Endothelial cell (in vitro differentiated cells): ENCODE data around the gene SGSH. TPM values are rescaled to one million over a fixed set of nuclear protein-coding genes. Genes with fewer than 3 reads are reported as not detected.

ENCODE experiments used
- DNase-seq: peaks from one replicate; pipeline ENCODE4 v3.0.0; 2021; ENCODE audit warnings: low spot score
- H3K27ac Mint-ChIP-seq: one replicate; pipeline ENCODE4 v1.8.0; 2021; ENCODE audit warnings: mixed read lengths, inconsistent platforms; ENCODE audit not compliant: unreplicated experiment
- H3K27me3 Mint-ChIP-seq: one replicate; pipeline ENCODE4 v1.8.0; 2021; ENCODE audit warnings: mild to moderate bottlenecking, moderate library complexity, mixed read lengths, inconsistent platforms; ENCODE audit not compliant: unreplicated experiment
- H3K36me3 Mint-ChIP-seq: one replicate; pipeline ENCODE4 v1.8.0; 2021; ENCODE audit warnings: mild to moderate bottlenecking, low read depth, mixed read lengths, inconsistent platforms; ENCODE audit not compliant: unreplicated experiment
- H3K4me1 Mint-ChIP-seq: one replicate; pipeline ENCODE4 v1.8.0; 2021; ENCODE audit warnings: mild to moderate bottlenecking, mixed read lengths, inconsistent platforms; ENCODE audit not compliant: unreplicated experiment
- H3K4me3 Mint-ChIP-seq: one replicate; pipeline ENCODE4 v1.8.0; 2021; ENCODE audit warnings: mild to moderate bottlenecking, mixed read lengths, inconsistent platforms; ENCODE audit not compliant: unreplicated experiment
- H3K9me3 Mint-ChIP-seq: one replicate; pipeline ENCODE4 v1.8.0; 2021; ENCODE audit warnings: mixed read lengths, inconsistent platforms; ENCODE audit not compliant: unreplicated experiment
- long read RNA-seq: library from polyadenylated mRNA; unstranded; transcript quantifications from one replicate; pipeline ENCODE4 v2.0.0, GENCODE V29; 2020; ENCODE audit not compliant: unreplicated experiment
- total RNA-seq: library from RNA; stranded (reverse); fragmentation: NEBNext Ultra II Directional; extraction: Animal tissue kit (Norgen Biotek cat#: 25700); gene quantifications from one replicate; pipeline ENCODE4 v1.2.1, GENCODE V29; 2021; ENCODE audit not compliant: unreplicated experiment
- TF ChIP-seq, protein P1 (sequence below): fragments of 200-600 bp; sonication (generic); IDR thresholded peaks from one replicate; pipeline ENCODE4 v1.5.0; 2021; ENCODE audit warnings: antibody characterized with exemption; ENCODE audit not compliant: unreplicated experiment

SGSH gene
- total RNA-seq, result 76.0 TPM
- long read RNA-seq, transcript SGSH-201 (8 exons, 2,784 nt), result major isoform, 10 of 15 reads
- long read RNA-seq, partial matches to known transcripts, result 3 of 15 reads
- long read RNA-seq, other reads (novel, unspliced or antisense), result 1 of 15 reads

DNA sequence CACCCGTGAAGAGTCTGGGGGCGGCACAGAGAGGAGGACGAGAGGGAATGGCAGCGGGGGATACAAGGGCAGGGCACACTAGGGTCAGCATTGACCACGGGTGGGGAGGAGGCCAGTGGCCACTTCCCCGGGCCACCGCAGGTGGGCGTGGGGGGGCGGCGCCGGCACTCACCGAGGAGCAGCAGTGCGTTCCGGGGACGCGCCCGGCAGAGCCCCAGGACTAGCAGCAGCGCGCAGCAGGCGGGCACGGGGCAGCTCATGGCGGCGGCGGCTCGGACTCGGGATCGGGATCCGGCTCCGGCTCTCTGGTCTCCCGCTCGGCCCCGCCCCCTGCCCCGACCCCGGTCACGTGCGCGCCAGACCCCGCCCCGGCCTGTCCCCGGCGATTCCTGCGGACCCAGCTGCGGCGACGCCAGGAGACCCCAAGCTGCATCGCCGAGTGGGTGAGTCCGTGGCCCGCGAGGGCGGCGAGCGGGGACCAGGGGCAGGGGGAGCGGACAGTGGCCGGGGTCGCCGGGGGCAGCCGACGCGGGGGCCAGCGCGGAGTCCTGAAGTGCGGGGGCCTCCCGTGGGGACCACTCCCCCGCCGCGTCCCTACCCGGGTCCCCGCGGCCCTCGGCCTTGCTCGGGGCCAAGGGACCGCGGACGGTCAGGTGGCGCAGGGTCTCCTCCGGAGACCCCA, at the start of gene SGSH, which contains the start of gene SLC26A11:
SGSH (minus strand) TSS at position 280 of the 682 bp plus-strand sequence; CDS start at position 260, 20 bp downstream.
SLC26A11 (plus strand) TSS at position 374 of the 682 bp plus-strand sequence. CDS start 1,134 bp downstream, outside the sequence.
- peaks cover 8% of the 10 kb centered on the region for H3K27me3 Mint-ChIP-seq
- TF ChIP-seq, protein P1, sequence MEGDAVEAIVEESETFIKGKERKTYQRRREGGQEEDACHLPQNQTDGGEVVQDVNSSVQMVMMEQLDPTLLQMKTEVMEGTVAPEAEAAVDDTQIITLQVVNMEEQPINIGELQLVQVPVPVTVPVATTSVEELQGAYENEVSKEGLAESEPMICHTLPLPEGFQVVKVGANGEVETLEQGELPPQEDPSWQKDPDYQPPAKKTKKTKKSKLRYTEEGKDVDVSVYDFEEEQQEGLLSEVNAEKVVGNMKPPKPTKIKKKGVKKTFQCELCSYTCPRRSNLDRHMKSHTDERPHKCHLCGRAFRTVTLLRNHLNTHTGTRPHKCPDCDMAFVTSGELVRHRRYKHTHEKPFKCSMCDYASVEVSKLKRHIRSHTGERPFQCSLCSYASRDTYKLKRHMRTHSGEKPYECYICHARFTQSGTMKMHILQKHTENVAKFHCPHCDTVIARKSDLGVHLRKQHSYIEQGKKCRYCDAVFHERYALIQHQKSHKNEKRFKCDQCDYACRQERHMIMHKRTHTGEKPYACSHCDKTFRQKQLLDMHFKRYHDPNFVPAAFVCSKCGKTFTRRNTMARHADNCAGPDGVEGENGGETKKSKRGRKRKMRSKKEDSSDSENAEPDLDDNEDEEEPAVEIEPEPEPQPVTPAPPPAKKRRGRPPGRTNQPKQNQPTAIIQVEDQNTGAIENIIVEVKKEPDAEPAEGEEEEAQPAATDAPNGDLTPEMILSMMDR, result no peak
- peaks cover 35% of the 10 kb centered on the region for H3K36me3 Mint-ChIP-seq
- H3K9me3 Mint-ChIP-seq, result no peaks in the 10 kb centered on the region
- peak within 1 kb of the TSS; percentile 90 for H3K27ac Mint-ChIP-seq
- peaks cover 20% of the 10 kb centered on the region for H3K4me1 Mint-ChIP-seq
- peak; percentile 90 for DNase-seq
- H3K4me3 Mint-ChIP-seq, result peak within 1 kb of the TSS; percentile 95

DNA sequence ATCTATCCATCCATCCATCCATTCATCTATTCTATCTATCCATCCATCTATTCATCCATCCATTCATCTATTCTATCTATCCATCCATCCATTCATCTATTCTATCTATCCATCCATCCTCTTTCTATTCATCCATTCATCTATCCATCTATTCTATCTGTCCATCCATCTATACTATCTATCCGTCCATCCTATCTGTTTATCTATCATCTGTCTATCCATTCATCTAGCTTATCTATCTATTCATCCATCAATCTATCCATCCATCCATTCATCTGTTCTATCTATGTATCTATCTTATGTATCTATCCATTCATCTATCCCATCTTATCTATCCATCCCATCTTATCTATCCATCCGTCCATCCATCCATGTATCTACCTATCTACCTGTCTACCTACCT, 49.3 kb upstream of the SGSH start:
- Mint-ChIP-seq H3K36me3 (peaks cover 18% of the 10 kb centered on the region), H3K27me3 (peaks cover 10% of the 10 kb centered on the region), H3K4me1 (peaks cover 20% of the 10 kb centered on the region), H3K4me3 (no peak overlapping the region), H3K27ac (no peak overlapping the region), H3K9me3 (no peaks in the 10 kb centered on the region)
- DNase-seq, result no peak
- TF ChIP-seq, protein P1, result no peak

DNA sequence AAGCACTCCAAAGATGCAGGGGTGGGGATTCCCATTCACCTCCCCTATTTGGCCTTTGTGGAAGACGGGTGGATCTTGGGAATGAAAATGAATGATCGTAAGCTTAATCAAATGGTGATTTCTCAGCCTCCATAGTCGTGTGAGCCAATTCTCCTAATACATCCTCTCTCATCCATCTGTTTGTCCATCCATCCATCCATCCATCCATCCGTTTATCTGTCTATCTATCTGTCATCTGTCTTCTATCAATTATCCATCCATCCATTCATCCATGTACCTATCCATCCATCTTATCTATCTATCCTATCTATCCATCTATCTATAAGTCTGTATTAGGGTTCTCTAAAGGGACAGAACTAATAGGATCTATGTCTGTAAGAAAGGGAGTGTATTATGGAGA, 48.3 kb upstream of the SGSH start:
- Mint-ChIP-seq H3K9me3 (no peaks in the 10 kb centered on the region), H3K36me3 (peaks cover 13% of the 10 kb centered on the region), H3K4me1 (peaks cover 19% of the 10 kb centered on the region), H3K27ac (no peak overlapping the region), H3K4me3 (no peak overlapping the region), H3K27me3 (peaks cover 8% of the 10 kb centered on the region)
- no peak for DNase-seq
- TF ChIP-seq, protein P1, result no peak

DNA sequence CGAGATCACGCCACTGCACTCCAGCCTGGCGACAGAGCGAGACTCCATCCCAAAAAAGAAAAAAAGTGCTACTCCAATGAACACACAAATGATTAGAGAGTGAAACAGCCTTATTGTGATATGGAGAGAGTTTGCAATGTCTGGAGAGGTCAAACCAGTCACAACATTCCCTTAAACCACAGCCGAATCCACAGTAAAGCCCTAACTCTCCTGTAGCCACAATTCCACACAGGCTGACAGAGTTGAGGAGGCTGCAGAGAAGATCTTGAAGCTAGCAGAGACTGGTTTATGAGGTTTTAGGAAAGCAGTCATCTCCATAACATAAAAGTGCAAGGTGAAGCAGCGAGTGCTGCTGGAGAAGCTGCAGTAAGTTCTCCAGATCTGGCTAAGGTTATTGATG, 47.3 kb upstream of the SGSH start:
- DNase-seq, result no peak
- H3K4me1 Mint-ChIP-seq, result peaks cover 23% of the 10 kb centered on the region

More for the DNA sequence above, 47.3 kb upstream of the SGSH start:
- Mint-ChIP-seq H3K36me3 (peaks cover 13% of the 10 kb centered on the region), H3K27ac (no peak overlapping the region), H3K4me3 (no peak overlapping the region), H3K27me3 (peaks cover 5% of the 10 kb centered on the region), H3K9me3 (no peaks in the 10 kb centered on the region)
- TF ChIP-seq, protein P1, result no peak
